GM21526 (cell line): Measurements from ENCODE around the gene TMTC2.
"Not testable (repeated sequence)": the region's sequence is repeated elsewhere in the genome, so short reads cannot be mapped to it uniquely, and the experiment has no call there.

ENCODE experiments used
- ATAC-seq: cut with Tn5 transposase; IDR thresholded peaks from one replicate; pipeline ENCODE4 v1.9.1; 2021; ENCODE audit warnings: moderate library complexity; ENCODE audit not compliant: unreplicated experiment, low FRiP score

Gene TMTC2

DNA sequence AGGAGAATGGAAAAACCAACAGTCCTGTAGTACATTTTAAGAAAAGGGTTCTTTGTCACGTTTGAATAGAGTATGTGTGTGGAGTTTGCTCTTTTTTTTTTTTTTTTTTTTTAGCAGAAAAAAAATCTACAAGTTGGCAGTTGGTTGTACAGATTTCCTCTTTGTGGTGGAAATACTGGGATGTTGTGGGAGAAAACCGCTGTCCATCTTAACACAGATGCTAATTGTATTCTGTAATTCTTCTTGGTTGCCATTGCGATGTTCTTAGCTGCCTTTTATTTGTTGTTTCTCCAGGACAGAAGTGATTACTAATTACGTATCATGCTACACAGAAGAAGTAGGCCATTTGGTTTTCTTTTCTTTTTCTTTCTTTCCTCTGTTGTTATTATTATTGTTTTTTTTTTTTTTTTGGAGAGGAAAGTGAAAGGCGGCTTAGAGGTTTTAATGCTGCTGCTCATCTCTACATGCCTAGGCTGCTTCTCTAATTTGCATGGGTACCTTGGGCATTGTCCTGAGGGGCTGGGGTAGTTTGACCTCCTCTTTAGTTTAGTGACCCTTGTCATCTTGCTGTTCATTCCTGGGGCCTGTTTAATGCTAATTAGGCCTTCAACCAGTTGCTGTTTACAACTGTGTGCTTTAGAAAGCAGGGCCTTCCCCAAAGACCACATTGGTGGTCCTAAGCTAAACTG lies 94.7 kb downstream of the TMTC2 start:
- no peak for ATAC-seq

GRCh38 chr12:82783435-82783834 lies 96.7 kb downstream of the TMTC2 start:
- ATAC-seq = no peak

GRCh38 chr12:82787016-82787415 lies 100.3 kb downstream of the TMTC2 start:
- ATAC-seq = no peak

DNA sequence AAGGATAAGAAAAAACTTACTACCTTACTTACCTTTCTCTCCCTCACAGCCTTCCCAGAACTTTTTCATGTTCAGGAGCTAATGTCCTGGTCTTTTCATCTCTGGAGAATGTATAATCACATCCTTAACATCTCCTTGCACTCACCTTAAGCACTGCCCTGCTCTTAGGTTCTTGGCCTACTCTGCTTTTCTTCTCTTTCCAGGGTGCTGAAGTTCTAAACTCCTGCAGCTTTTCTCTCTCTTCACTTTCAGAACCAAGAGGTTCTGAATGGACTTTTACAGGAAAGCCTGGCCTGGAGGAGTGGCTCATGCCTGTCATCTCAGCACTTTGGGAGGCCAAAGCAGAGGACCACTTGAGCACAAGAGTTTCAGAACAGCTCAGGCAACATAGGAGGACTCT lies 101.9 kb downstream of the TMTC2 start:
- ATAC-seq = no peak

DNA sequence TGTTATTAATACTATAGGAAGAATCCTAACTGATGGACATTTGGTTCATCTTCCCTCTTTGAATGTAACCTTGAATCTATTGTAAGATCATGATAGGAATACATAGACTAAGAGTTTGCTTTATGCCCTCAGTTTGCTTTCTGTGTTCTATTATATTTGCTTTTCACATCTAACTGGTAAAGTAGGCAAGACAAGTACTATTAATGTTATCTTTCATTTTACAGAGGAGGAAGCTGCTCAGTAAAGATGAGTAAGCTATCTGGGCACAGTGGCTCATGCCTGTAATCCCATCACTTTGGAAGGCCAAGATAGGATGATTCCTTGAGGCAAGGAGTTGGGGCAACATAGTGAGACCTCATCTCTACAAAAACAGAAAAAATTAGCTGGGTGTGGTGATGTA lies 103.0 kb downstream of the TMTC2 start:
- ATAC-seq = no peak

DNA sequence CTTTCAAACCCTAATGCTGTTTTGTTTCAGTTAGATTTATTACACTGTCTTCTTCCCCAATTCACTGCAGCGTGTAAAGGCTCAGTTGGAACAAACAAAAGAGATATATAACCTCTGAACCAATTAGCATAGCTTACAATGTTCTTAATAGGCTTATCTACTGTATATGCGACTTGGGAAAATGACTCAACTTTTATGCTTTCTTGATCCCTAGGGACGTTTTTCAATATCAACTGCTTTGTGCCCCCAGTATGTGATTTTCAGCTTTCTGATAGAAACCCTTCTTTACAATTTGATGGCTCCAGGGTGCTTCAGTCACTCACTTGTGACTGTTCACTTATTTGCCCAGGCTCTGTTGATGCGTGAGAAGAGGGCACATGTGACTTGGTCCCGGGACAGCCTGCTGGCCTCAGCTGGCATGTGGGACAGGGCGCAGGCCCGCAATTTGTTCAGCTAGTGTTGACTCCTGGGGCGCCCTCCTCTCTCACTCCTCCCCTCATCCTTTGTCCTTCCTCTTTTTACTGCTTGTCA lies 107.1 kb downstream of the TMTC2 start:
- ATAC-seq = no peak

DNA sequence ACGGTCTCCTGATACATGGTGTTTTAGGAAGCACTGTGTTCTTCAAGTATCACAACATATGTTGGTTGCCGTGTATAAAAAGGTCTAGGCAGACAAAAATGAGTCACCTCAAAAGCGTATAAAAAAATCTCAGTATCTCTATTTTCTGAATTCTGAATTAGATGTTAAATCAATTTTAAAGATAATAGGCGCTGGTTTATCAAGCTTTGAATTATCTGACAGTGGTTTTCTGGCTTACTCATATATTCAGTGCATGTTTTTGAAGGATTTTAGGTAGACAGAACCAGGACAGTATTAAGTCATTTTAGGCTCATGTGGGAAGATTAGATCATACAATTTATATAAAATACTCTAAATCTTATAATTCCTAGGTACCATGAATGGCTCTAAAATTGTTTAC lies 110.8 kb downstream of the TMTC2 start:
- ATAC-seq = no peak

DNA sequence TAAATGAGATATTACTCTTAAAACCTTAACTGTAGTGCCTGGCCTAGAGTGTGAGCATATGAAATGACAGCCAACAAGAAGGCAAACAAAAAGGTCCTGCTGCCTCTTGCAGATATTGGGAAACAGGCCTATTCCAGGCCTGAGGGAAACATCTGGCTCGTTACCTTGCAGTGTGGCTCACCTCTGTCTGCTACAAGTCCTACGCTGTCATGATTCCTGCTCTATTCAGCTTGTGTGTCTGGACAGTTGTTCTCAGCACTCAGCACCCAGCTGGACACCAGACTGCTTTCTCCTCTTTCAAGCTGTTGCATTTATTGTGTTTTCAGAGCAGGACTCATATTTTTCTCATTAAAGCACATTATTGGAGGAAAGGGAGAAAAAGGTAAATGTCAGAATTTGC lies 113.5 kb downstream of the TMTC2 start:
- no peak for ATAC-seq

- no peak for ATAC-seq
These were observed 115.4 kb downstream of the TMTC2 start for GRCh38 chr12:82801951-82802610.

GRCh38 chr12:82803201-82803600 lies 116.5 kb downstream of the TMTC2 start:
- ATAC-seq = no peak

DNA sequence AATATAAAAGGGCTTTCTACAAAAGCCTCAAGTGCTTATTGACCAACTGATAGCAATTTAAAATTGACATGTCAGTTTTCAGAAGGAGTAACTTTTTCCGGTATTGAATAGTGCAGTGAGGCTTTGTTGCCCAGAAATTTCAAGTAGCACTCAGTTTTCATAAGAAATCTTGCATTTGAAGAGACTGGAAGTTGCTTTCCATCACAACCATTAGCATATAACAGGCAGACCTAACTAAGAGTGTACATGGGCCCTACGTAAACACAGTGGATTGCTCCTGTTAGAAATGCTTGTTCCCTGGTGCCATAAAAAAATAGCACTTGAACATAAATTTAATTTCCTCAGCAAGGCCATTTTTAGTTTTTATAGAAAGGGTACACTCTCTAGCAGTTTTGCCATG lies 117.9 kb downstream of the TMTC2 start:
- no peak for ATAC-seq

DNA sequence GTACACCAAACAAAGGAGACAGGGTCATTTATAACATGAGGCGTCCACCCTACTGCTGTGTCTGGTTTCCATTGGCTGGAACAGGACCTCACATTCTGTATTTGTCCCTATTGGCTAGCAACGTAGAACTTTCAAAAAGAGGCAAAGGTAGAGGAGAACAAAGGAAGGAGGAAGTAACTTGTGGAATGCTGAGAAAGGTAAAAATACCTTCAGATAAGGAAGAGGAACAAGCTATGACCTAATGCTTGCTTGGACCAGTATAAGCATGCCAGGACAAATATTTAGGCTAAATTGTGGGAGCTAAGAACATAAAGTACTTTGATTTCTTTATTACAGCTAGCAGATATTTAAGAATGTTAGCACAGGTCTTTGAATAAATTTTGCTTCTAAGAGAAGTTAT lies 118.3 kb downstream of the TMTC2 start:
- ATAC-seq = not testable (repeated sequence)

- ATAC-seq = no peak
These were observed 119.2 kb downstream of the TMTC2 start for GRCh38 chr12:82805812-82806497.

DNA sequence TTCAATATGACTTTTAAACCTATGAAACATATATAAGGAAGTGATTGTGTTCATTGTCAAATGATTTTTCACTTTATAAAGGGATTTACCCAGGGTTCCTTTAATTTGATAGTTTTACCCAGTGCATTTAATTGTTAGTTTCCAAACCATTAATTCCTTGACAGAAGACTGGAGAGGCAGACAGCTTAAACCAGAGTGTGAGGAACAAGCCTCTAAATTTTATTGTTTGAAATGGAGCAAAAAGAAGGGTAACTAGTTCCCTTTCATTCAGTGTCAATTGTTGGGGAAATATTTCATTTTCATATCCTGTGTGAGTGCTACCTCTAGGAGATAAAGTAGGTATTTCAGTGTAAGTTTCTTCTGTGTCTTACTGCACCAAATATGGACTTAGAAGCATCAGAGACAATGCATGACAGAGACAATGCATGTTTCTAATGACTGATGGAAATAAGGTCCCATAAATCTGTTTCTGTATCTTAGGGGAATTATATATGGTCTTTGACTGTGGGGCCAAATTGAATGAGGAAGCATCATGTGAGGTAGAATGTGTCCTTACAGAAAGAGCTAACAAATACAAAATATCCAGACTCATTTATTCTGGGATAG lies 120.5 kb downstream of the TMTC2 start:
- no peak for ATAC-seq

DNA sequence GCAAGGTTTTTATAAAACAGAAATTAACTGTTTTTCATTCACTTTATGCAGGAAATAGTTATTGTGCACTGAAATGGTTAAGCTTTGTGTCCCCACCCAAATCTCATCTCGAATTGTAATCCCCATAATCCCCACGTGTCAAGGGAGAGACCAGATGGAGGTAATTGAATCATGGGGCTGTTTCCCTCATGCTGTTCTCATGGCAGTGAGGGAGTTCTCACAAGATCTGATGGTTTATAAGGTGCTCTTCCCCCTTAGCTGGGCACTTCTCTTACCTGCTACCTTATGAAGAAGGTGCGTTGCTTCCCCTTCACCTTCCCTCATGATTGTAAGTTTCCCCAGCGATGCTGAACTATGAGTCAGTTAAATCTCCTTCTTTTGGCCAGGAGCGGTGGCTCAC lies 123.9 kb downstream of the TMTC2 start:
- ATAC-seq = no peak

DNA sequence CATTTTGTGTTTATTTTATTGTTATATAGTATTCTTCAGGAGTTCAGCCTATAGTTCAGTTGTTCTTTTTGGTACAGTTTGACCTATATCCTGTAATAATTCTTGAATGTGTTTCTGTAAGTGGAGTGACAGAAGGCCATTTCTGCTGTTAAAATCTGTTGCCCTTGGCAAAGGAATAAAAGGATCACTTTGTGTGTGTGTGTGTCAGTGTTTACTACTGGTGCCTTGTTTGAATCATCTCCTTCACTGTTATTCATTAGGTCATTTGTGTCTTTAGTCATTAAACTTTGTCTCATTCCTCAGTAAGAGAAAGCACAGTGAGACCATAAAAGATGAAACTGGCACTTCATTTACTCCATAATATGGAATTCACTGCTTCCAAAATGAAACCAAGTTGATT lies 130.7 kb downstream of the TMTC2 start:
- no peak for ATAC-seq

DNA sequence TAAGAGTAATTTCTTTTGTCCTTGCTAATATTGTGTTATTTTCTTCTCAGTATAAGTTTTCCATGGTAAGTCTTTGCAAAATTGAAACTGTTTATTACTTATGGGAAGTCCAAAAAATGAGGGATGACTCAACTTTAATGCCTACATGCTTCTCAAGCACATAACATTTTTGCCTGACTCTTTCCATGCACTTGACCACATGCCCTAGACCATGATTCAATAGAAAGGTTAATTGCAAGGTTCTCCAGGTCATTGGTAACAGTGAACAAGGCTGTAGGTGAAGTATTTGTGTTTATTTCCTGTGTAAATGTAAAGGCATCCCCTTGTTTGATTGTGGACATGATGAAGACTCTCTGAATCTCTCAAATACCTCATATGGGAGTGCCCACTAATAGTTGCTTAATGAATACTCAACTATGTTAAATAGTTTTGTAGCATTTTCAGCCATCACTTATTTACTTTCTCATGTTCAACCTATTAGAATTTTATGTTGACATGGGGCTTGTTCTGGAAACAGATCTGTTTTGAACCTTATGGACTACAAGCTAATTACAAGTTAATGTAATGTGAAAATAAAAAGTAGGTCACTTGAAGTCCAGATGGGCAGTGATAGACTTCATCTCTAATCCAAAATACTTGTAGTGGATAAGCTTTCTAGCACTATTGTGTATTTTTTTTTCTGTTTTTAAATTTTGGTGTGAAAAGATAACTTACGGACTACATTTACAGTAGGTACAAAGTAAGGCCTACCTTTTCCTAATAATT lies 131.7 kb downstream of the TMTC2 start:
- no peak for ATAC-seq

- no peak for ATAC-seq
These were observed 139.8 kb downstream of the TMTC2 start for GRCh38 chr12:82826505-82826904.

DNA sequence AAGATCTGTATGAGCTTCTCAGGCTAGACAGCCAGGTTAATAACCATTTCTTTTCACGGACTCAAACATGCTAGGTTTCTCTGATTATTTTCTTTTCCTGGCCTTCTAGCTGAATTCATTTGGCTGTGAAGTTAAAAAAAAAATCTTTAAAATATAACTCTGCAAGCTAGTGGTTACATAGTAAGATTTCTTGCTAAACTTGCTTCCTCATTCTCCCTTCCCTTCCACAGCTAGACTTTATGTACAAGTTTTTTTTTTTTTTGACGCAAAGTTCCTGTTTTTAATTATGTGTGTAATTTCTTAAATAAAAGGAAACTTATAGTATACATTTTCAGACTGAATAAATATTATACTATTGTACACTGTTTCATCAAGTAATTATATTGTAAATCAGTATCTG lies 145.4 kb downstream of the TMTC2 start:
- ATAC-seq = no peak

DNA sequence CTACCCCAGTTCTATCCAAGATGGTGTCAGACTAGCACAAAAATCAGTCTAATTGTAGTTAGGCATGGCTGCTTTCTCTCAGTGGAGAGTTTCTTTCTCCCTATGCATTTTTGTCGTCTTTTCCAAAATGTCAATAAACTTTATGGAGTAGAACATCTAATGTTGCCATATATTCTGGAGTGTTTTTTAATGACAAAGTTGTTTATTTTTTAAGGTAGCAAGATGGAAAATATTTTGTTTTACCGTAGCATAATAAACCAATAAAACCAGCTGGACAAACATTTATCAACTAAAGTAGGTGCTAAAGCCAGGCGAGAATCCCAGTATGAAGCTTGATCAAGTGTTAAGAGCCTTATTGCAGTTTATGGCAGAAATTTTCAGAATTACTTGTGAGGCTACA lies 146.3 kb downstream of the TMTC2 start:
- ATAC-seq = no peak

DNA sequence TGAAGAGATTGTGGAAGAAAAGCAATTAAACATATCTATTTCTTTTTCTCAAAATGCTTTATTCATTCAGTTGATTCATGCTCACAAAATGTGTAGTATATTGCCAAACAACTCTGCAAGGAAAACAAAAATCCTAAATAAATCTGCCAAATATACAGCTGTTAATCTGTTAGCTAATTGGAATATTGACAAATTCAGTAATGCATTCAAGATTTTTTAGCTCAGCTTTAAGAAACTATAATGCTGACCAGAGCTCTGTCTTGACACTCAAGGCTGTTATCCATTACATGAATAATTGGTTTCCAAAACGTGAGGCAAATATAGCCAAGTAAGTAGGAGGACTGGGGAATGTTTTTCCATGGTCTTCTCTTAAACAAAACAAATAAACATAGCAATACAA lies 146.8 kb downstream of the TMTC2 start:
- ATAC-seq = no peak
